HepG2 (cell line): Measurements from ENCODE around the gene EYA2. TPM values are rescaled to one million over a fixed set of nuclear protein-coding genes. Genes with fewer than 3 reads are reported as not detected.
A peak's percentile ranks its signal among the peaks of the same experiment; 100 is the strongest.

Experiments used
- CC2D1A ChIP-seq: sonication (generic); formaldehyde crosslinking; IDR thresholded peaks from 2 replicates; pipeline ENCODE4 v1.8.1; 2023; ENCODE audit warnings: mild to moderate bottlenecking, missing genetic modification reagents
- DNMT1 ChIP-seq: sonication (generic); formaldehyde crosslinking; IDR thresholded peaks from 2 replicates; pipeline ENCODE4 v1.5.1; 2020; ENCODE audit warnings: mild to moderate bottlenecking, missing genetic modification reagents
- FOXA1 ChIP-seq, 2 experiments: fragments of 450-650 bp in 1 of 2; sonication (generic) in 1 of 2; formaldehyde crosslinking in 1 of 2; IDR thresholded peaks; 2 replicates each; pipeline versions ENCODE4 v1.4.0 to v1.6.1; 2016 to 2020; ENCODE audit warnings: missing genetic modification reagents in 1 of 2
- HHEX ChIP-seq: IDR thresholded peaks from 2 replicates; pipeline ENCODE4 v1.6.1; 2016; ENCODE audit warnings: control low read depth
- HNRNPK ChIP-seq: fragments of 200-400 bp; formaldehyde crosslinking; IDR thresholded peaks from 2 replicates; pipeline ENCODE4 v1.6.1; 2018; ENCODE audit warnings: low read length, low read depth, moderate library complexity, mild to moderate bottlenecking; ENCODE audit not compliant: poor library complexity, severe bottlenecking
- HNRNPUL1 ChIP-seq: fragments of 200-400 bp; formaldehyde crosslinking; IDR thresholded peaks from 2 replicates; pipeline ENCODE4 v1.6.1; 2017; ENCODE audit warnings: low read depth, mild to moderate bottlenecking, low read length, moderate library complexity
- KLF15 ChIP-seq: sonication (generic); formaldehyde crosslinking; IDR thresholded peaks from 2 replicates; pipeline ENCODE4 v1.8.1; 2023; ENCODE audit warnings: borderline replicate concordance, mild to moderate bottlenecking, inconsistent platforms, missing genetic modification reagents, mixed read lengths
- MED8 ChIP-seq: sonication (generic); formaldehyde crosslinking; IDR thresholded peaks from 2 replicates; pipeline ENCODE4 v1.8.1; 2023; ENCODE audit warnings: mild to moderate bottlenecking, missing genetic modification reagents; ENCODE audit not compliant: insufficient replicate concordance
- NR2F1 ChIP-seq, 2 experiments: fragments of 450-650 bp in 1 of 2; formaldehyde crosslinking in 1 of 2; IDR thresholded peaks; 2 replicates each; pipeline versions ENCODE4 v1.5.0 to v1.6.1; 2016 to 2020; ENCODE audit warnings: mild to moderate bottlenecking in 1 of 2, missing compliant biosample characterization in 1 of 2, missing genetic modification reagents in 1 of 2, moderate library complexity in 1 of 2
- REPIN1 ChIP-seq: sonication (generic); formaldehyde crosslinking; IDR thresholded peaks from 2 replicates; pipeline ENCODE4 v1.8.0; 2022; ENCODE audit warnings: missing genetic modification reagents, low read depth, mild to moderate bottlenecking, borderline replicate concordance
- SALL1 ChIP-seq: sonication (generic); formaldehyde crosslinking; IDR thresholded peaks from 2 replicates; pipeline ENCODE4 v1.8.0; 2022; ENCODE audit warnings: mild to moderate bottlenecking, missing genetic modification reagents
- SMAD1 ChIP-seq: sonication (generic); formaldehyde crosslinking; IDR thresholded peaks from 2 replicates; pipeline ENCODE4 v1.4.0; 2020; ENCODE audit warnings: missing genetic modification reagents, low read depth, mild to moderate bottlenecking, borderline replicate concordance
- SRY ChIP-seq: sonication (generic); formaldehyde crosslinking; IDR thresholded peaks from 2 replicates; pipeline ENCODE4 v1.8.0; 2022; ENCODE audit warnings: mild to moderate bottlenecking, missing genetic modification reagents
- TCF7 ChIP-seq: sonication (generic); IDR thresholded peaks from 2 replicates; pipeline ENCODE4 v1.6.1; 2016; ENCODE audit warnings: antibody characterized with exemption, low read depth
- ZNF232 ChIP-seq: sonication (generic); formaldehyde crosslinking; IDR thresholded peaks from 2 replicates; pipeline ENCODE4 v1.4.0; 2020; ENCODE audit warnings: missing genetic modification reagents, borderline replicate concordance
- ZNF3 ChIP-seq: IDR thresholded peaks from 2 replicates; pipeline ENCODE4 v1.7.0; 2017; ENCODE audit warnings: inconsistent platforms
- ZNF343 ChIP-seq: sonication (generic); formaldehyde crosslinking; IDR thresholded peaks from 2 replicates; pipeline ENCODE4 v1.4.0; 2020; ENCODE audit warnings: mild to moderate bottlenecking, missing genetic modification reagents
- ZNF605 ChIP-seq: sonication (generic); formaldehyde crosslinking; IDR thresholded peaks from 2 replicates; pipeline ENCODE4 v1.8.0; 2022; ENCODE audit warnings: mild to moderate bottlenecking, missing genetic modification reagents
- ZNF652 ChIP-seq: IDR thresholded peaks from 2 replicates; pipeline ENCODE4 v1.6.1; 2016; ENCODE audit warnings: low read depth, borderline replicate concordance
- ZNF772 ChIP-seq: sonication (generic); formaldehyde crosslinking; IDR thresholded peaks from 2 replicates; pipeline ENCODE4 v1.5.0; 2020; ENCODE audit warnings: mild to moderate bottlenecking, missing genetic modification reagents
- ZNF776 ChIP-seq: sonication (generic); formaldehyde crosslinking; IDR thresholded peaks from 2 replicates; pipeline ENCODE4 v1.4.0; 2020; ENCODE audit warnings: mild to moderate bottlenecking, missing genetic modification reagents
- polyA plus RNA-seq, 8 experiments: library from polyadenylated mRNA; depleted of rRNA in 3 of 8; stranded (reverse) in 7 of 8; unstranded in 1 of 8; fragments of >200 nt; fragmentation: Illumina TruSeq in 4 of 8; extraction: Trizol in 4 of 8; gene quantifications; 2 replicates each; pipeline versions ENCODE4 v1.2.1 to v1.2.3, GENCODE V29; 2011 to 2016; ENCODE audit warnings: low read depth in 4 of 8, missing spikeins in 1 of 8, mixed read lengths in 1 of 8; ENCODE audit not compliant: insufficient read depth in 1 of 8
- total RNA-seq, 5 experiments: library from RNA; depleted of rRNA; stranded (reverse); fragments of >200 nt; fragmentation: Illumina TruSeq; extraction: Trizol; gene quantifications; 2 replicates each; pipeline ENCODE4 v1.2.3, GENCODE V29; 2016; ENCODE audit warnings: low read depth in 1 of 5
- TF ChIP-seq, protein P1 (sequence below): sonication (generic); formaldehyde crosslinking; IDR thresholded peaks from 2 replicates; pipeline ENCODE4 v1.5.0; 2020; ENCODE audit warnings: missing genetic modification reagents
- TF ChIP-seq, protein P2 (sequence below): sonication (generic); formaldehyde crosslinking; IDR thresholded peaks from 2 replicates; pipeline ENCODE4 v1.4.0; 2020; ENCODE audit warnings: missing genetic modification reagents, borderline replicate concordance
- TF ChIP-seq, protein P3 (sequence below): sonication (generic); formaldehyde crosslinking; IDR thresholded peaks from 2 replicates; pipeline ENCODE4 v1.4.0; 2020; ENCODE audit warnings: missing genetic modification reagents, borderline replicate concordance

EYA2 gene
- total and polyA plus RNA-seq, 2 of the 13 experiments (the other 11 are each of a cell fraction or from before 2014, with no cell fraction given), result not detected

GRCh38 chr20:47165376-47165865, 270.8 kb downstream of the EYA2 start (continued):
- TF ChIP-seq ZNF605 (CRISPR knock-in tag), result no peak
- peak; percentile 84 for TF ChIP-seq SALL1 (CRISPR knock-in tag)
- no peak for TF ChIP-seq MED8
- TF ChIP-seq, protein P1, sequence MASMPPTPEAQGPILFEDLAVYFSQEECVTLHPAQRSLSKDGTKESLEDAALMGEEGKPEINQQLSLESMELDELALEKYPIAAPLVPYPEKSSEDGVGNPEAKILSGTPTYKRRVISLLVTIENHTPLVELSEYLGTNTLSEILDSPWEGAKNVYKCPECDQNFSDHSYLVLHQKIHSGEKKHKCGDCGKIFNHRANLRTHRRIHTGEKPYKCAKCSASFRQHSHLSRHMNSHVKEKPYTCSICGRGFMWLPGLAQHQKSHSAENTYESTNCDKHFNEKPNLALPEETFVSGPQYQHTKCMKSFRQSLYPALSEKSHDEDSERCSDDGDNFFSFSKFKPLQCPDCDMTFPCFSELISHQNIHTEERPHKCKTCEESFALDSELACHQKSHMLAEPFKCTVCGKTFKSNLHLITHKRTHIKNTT (CRISPR knock-in tag), result no peak
- no peak for TF ChIP-seq SRY
- TF ChIP-seq ZNF652 (CRISPR knock-in tag), result no peak
- TF ChIP-seq KLF15 (CRISPR knock-in tag), result no peak
- TF ChIP-seq ZNF3 (CRISPR knock-in tag), result no peak
- TF ChIP-seq CC2D1A (CRISPR knock-in tag), result no peak
- peak; percentile 56; the same call in 1 of the 2 replicates for TF ChIP-seq REPIN1 (CRISPR knock-in tag)
- TF ChIP-seq, protein P2, sequence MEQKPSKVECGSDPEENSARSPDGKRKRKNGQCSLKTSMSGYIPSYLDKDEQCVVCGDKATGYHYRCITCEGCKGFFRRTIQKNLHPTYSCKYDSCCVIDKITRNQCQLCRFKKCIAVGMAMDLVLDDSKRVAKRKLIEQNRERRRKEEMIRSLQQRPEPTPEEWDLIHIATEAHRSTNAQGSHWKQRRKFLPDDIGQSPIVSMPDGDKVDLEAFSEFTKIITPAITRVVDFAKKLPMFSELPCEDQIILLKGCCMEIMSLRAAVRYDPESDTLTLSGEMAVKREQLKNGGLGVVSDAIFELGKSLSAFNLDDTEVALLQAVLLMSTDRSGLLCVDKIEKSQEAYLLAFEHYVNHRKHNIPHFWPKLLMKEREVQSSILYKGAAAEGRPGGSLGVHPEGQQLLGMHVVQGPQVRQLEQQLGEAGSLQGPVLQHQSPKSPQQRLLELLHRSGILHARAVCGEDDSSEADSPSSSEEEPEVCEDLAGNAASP (CRISPR knock-in tag), result peak; percentile 54; the same call in 1 of the 2 replicates
- peak; percentile 93 for TF ChIP-seq ZNF343
- TF ChIP-seq ZNF232 (CRISPR knock-in tag), result peak; percentile 62; the same call in 1 of the 2 replicates
- peak; percentile 75; the same call in 1 of the 2 replicates for TF ChIP-seq ZNF772 (CRISPR knock-in tag)
- TF ChIP-seq DNMT1, result no peak
- TF ChIP-seq SMAD1, result no peak
- TF ChIP-seq HHEX (CRISPR knock-in tag), result no peak
- peak; percentile 43; the same call in 1 of the 2 replicates for TF ChIP-seq TCF7
- TF ChIP-seq FOXA1 (IDR thresholded peaks at IDR 0.05), result no peak
- 0 out of 2 replicates have a peak, but pooled peaks have one; percentile 4 for TF ChIP-seq FOXA1 (CRISPR knock-in tag; IDR thresholded peaks at IDR 0.05)
- TF ChIP-seq NR2F1 (CRISPR knock-in tag; IDR thresholded peaks at IDR 0.05), result peak; percentile 59 to 76; a peak in 3 of 4 replicates
- TF ChIP-seq, protein P3, sequence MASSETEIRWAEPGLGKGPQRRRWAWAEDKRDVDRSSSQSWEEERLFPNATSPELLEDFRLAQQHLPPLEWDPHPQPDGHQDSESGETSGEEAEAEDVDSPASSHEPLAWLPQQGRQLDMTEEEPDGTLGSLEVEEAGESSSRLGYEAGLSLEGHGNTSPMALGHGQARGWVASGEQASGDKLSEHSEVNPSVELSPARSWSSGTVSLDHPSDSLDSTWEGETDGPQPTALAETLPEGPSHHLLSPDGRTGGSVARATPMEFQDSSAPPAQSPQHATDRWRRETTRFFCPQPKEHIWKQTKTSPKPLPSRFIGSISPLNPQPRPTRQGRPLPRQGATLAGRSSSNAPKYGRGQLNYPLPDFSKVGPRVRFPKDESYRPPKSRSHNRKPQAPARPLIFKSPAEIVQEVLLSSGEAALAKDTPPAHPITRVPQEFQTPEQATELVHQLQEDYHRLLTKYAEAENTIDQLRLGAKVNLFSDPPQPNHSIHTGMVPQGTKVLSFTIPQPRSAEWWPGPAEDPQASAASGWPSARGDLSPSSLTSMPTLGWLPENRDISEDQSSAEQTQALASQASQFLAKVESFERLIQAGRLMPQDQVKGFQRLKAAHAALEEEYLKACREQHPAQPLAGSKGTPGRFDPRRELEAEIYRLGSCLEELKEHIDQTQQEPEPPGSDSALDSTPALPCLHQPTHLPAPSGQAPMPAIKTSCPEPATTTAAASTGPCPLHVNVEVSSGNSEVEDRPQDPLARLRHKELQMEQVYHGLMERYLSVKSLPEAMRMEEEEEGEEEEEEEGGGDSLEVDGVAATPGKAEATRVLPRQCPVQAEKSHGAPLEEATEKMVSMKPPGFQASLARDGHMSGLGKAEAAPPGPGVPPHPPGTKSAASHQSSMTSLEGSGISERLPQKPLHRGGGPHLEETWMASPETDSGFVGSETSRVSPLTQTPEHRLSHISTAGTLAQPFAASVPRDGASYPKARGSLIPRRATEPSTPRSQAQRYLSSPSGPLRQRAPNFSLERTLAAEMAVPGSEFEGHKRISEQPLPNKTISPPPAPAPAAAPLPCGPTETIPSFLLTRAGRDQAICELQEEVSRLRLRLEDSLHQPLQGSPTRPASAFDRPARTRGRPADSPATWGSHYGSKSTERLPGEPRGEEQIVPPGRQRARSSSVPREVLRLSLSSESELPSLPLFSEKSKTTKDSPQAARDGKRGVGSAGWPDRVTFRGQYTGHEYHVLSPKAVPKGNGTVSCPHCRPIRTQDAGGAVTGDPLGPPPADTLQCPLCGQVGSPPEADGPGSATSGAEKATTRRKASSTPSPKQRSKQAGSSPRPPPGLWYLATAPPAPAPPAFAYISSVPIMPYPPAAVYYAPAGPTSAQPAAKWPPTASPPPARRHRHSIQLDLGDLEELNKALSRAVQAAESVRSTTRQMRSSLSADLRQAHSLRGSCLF (CRISPR knock-in tag), result no peak
- no peak for TF ChIP-seq HNRNPK
- TF ChIP-seq ZNF776, result no peak
- no peak for TF ChIP-seq HNRNPUL1
